Activated CD8-positive, alpha-beta memory T cell treated with anti-CD3 and anti-CD28 coated beads for 1 hour (primary cell): ENCODE measurements around the gene KIRREL3.

Experiments
- DNase-seq, 2 donors: peaks; one replicate each; pipeline ENCODE4 v3.0.0-alpha.2; 2020; ENCODE audit warnings: low read depth in 1 of 2; ENCODE audit errors: extremely low read depth in 1 of 2

KIRREL3 gene

DNA sequence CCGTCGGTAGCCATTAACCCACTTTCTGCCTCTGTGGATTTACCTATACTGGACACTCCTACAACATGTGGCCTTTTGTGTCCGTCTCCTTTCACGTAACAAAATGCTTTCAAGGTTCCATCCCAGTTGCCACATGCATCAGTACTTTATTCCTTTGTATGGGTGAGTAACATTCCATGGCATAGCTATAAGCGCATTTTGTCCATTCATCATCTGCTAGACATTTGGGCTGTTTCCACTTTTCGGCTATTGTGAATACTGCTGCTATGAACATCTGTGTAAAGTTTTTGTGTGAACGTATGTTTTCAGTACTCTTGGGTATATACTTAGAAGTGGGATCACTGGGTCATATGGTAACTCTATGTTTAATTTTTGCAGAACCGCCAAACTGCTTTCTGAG, 387.9 kb downstream of the KIRREL3 start:
- no peak for DNase-seq

- DNase-seq = no peak
Measured at GRCh38 chr11:126611438-126611837, 389.1 kb downstream of the KIRREL3 start.

GRCh38 chr11:126608658-126609057, 391.9 kb downstream of the KIRREL3 start:
- DNase-seq = no peak

DNA sequence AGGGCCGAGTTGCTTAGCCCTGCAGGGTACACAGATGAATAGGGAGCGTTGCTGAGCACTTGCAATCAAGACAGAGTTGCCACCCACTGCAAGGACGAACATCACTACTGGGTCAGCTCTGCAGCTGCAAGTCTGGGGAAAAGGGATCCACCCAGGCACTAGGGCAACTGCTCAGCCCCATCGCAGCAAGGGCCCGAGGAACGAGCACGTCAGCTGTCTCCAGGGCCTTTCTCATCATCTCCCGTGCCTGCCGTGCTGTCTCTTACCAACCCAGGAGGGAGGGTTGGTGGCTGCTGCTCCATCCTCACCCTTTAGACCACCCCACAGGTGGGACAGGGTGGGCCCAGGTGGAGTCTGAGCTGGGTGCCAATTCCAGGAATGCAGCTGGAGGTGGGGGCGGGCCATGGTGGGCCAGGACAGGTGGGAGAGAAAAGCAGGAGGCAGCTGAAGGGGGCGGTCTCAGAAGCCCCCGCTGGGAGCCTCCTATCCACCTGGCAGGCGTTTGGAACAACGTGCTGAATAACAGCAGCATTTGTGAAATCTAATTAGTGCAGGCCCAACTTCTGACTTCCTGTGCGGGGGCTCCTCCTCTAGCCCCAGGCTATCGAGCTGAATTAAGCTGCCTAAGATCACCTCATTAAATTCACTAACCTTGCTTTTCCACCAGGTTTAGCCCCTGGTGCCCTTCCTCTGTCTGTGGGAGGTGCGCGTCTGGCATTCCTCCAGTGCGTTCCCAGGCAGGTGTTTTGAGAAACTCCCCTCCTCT, 392.6 kb downstream of the KIRREL3 start:
- no peak for DNase-seq

DNA sequence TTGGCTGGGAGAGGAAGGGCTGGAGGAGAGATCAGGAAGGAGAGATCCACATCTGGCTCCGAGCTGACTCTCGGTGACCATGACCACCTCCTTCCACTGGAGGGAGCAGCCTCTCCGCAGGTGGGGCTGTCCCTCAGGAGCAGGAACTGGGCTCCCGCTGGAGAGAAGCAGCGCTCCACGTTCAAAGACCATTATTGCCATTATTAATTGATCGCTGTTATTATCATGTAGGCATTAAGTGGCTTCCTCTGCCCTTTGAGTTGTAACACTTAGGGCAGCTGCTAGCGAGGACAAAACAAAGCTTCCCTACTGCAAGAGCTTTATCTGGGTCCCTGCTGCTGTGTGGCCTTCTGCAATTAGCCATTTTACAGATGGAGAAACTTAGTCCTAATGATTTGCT, 393.2 kb downstream of the KIRREL3 start:
- no peak for DNase-seq

- no peak for DNase-seq
Measured at GRCh38 chr11:126606484-126606883, 394.1 kb downstream of the KIRREL3 start.

- no peak for DNase-seq
Measured at GRCh38 chr11:126604461-126604860, 396.1 kb downstream of the KIRREL3 start.

- no peak for DNase-seq
Measured at GRCh38 chr11:126603486-126603885, 397.1 kb downstream of the KIRREL3 start.

GRCh38 chr11:126602993-126603392, 397.6 kb downstream of the KIRREL3 start:
- no peak for DNase-seq

DNA sequence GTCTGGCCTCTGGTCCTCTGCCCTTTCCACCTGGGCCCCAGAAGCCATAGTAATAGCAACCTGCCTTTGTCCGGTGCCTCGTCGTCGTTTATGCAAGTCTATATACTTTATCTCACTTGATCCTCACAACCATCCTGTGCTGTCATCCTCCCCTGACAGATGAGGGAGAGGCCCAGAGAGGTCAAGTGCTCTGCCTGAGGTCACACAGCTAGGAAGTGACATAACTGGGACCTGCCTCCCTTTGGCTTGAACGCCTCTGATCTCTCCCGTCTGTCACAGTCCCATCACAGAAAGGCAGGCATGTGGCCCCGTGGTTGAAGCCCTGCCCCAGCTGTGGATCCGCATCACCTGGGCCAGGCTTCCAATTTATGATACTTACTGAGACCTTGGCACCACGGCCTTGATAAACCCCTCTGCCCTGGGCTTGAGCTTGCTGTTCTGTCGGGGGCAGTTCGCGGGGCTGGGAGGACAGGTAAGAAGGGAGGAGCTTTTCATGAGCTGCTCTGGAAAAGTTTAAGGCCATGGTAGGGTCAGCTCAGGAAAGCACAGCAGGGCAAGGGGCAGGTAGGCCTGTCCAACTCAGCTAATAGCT, 398.1 kb downstream of the KIRREL3 start:
- no peak for DNase-seq

DNA sequence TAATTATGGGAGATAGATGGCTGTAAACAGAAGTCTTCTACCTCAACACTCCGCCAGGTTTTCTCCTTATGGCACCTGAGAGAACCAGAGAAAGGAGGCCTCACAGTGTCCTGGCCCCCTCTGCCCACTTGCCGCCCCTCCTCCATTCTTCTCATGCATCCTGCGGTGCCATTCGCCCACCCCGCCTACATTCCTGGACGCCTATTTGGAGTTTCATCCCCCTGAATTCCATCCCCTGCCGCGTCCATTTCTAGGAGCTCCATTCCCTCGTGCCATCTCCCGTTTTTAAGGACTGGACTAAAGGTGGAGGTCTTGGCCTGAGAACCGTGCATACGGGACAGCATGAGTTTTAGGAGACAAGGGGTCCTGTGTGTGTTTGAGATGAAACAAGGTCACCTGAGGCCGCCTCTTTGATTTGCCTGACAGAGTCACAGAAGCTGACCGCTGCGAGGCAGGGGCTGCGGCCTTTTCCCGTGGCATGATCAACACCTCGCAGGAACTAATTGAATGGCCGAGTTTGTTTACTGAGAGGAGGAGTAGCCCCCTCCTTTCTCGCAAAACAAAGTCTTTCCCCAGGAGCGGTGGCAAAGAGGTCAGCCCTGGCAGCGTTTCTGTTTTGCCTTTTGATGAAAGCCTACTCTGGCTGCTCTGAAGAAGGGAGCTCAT, 398.9 kb downstream of the KIRREL3 start:
- no peak for DNase-seq

DNA sequence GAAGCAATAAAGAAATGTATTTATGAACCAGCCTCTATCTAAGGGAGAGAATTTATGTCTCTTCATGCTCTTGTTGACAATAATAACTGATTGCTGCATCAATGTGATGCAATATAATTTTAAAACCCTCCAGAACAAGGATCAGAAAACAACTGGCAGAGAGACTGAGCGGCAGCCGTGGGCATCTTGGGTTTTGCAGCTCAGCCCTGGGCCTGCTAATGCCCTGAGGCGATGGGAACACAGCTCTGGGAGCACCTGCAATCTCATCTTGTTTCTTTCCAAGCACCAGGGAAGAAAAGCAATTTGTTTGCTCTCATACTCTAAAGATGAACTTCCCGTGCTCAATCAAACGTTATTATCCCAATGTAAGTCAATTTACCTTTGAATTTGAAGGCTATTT, 399.4 kb downstream of the KIRREL3 start:
- DNase-seq = no peak

DNA sequence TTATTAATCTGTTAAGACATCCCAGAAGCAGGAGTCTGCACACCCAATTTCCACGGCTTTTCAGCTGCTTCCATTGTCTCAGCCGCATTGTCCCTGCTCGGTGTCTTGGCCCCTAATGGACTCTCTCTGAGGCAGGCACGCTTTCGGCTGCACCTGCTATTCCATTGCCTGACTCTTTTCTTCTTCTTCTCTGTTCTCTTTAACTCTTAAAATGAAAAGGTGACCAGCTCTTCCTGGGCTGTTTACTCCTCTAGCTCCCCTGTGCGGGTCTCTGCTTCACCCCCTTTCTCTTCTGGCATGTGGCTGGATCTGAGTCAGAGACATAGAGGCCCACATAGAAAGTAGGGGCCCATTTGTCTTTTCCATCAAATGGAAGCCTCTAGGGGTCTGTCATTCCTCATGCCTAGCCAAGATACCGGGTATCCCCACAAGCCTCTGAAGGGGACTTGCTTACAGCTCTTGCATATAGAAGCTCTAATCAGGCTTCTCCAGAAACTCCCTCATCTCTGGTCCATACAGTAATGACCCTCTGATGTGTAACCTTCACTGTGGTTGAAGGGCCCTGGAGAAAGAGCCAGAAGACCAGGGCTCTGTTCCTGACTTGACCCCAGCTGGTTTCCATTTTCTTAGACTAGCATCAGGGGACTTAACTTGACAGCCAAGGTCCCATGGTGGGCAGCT, 401.2 kb downstream of the KIRREL3 start:
- no peak for DNase-seq

- DNase-seq = no peak
Measured at GRCh38 chr11:126598344-126599216, 402.0 kb downstream of the KIRREL3 start.

DNA sequence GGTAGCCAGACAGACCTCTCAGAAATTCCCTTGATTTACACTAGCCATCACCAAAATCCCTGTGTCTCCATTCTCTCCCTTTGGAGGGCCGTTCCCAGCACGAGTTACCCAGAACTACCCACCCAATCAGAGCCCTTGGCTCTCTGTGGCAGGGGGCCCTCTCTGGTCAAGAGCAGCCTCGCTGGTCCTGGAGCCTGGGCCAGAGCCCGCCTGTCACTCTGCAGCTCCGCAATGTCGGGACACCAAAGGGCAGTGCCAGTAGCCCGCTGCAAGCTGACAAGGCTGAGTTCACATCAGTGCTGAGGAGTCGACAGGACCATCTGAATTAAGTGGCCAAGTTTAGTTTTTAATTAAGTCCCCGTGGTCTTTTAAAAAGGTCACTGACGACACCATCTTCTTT, 403.5 kb downstream of the KIRREL3 start:
- no peak for DNase-seq

DNA sequence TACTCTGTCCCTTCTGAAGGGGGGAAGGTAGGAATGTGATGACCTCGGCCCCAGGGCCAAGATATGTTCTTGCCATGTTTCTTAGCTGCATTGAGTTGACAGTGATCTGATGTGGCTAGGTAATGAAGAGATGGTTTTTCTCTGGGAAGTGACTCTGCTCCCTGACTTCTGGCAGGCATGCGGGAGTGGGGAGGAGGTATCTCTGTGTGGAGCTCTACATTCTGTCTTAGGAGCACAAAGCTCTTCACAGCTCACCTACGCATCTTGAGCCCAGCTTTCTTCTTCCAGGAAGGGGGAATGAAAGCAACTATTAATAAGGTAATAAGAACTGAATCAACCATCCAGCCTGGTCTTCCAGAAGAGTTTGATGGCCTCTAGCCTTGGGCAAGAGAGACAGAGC, 404.1 kb downstream of the KIRREL3 start:
- DNase-seq = no peak

- DNase-seq = no peak
Measured at GRCh38 chr11:126595560-126595959, 405.0 kb downstream of the KIRREL3 start.

- DNase-seq = no peak
Measured at GRCh38 chr11:126594921-126595367, 405.6 kb downstream of the KIRREL3 start.

DNA sequence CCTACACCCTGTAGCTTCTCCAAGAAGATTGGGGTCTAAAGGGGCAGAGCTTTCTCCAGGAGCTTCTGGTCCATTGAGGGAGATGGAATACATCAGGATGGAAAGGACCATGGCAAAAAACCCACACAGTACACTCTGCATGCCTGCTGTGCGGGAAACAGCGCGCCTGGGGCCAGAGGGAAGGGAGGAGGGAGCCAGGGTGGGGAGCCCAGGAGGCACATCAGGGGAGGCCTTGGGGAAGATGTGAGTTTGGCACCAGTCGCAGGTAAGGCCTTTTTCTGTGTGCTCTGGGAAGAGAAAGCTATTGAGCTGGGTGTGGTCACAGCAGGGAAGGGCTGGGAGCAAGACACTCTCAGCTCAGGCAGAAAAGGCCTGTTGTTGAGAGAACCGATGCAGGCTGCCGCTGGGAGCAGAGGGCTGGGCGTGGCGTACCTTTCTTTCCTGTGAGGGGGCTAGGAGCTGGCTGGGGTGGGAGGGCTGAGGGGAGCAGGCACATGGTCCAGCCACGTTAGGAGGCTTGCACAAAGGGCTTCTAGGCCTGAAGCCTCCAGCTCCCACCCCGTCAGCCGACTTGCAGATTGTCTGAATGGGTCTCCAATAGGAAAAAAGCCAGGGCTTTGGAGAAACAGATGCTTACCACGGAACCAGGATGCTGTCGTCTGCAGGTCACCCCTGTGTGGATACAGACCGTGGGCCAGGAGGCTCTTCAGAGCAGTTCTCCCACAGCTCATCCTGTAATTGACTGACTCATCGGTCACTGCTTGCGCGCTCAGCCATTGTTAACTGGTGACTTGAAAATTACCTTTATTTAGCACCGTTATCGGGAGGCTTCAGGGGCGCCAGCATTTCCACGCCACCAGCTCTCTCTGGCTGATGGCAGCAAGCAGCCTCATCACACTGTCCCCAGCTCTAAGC, 407.8 kb downstream of the KIRREL3 start:
- no peak for DNase-seq
